ENCODE data around the gene R3HCC1L.
A peak's percentile ranks its signal among the peaks of the same experiment; 100 is the strongest.
"Not testable (repeated sequence)": the region's sequence is repeated elsewhere in the genome, so short reads cannot be mapped to it uniquely, and the experiment has no call there.

The R3HCC1L gene

GRCh38 chr10:98226508-98227144 is 92.2 kb downstream of the R3HCC1L start:
- no peak for DNase-seq (ENCODE audit: low read depth)
- H3K4me3 ChIP-seq (ENCODE audit: control insufficient read depth, low read depth, low read length): no peak overlapping the region
- TF ChIP-seq CTCF (conservative IDR thresholded peaks at IDR 0.05; ENCODE audit: control insufficient read depth, insufficient read depth, low read depth, low read length): no peak

- not testable (repeated sequence) for DNase-seq (ENCODE audit: low read depth); H3K4me3 ChIP-seq (ENCODE audit: control insufficient read depth, low read depth, low read length)
These were observed 93.3 kb downstream of the R3HCC1L start for GRCh38 chr10:98227713-98228112.

GRCh38 chr10:98228266-98228665 is 93.8 kb downstream of the R3HCC1L start:
- H3K4me3 ChIP-seq (ENCODE audit: control insufficient read depth, low read depth, low read length); DNase-seq (ENCODE audit: low read depth): not testable (repeated sequence)

- no peak overlapping the region for H3K4me3 ChIP-seq (ENCODE audit: control insufficient read depth, low read depth, low read length)
- TF ChIP-seq CTCF (conservative IDR thresholded peaks at IDR 0.05; ENCODE audit: control insufficient read depth, insufficient read depth, low read depth, low read length): no peak
- DNase-seq (ENCODE audit: low read depth): no peak
These were observed 97.0 kb downstream of the R3HCC1L start for GRCh38 chr10:98231417-98231816.

GRCh38 chr10:98235846-98236245 is 101.4 kb downstream of the R3HCC1L start:
- DNase-seq (ENCODE audit: low read depth): peak; percentile 57
- no peak overlapping the region for H3K4me3 ChIP-seq (ENCODE audit: control insufficient read depth, low read depth, low read length)
- no peak for TF ChIP-seq CTCF (conservative IDR thresholded peaks at IDR 0.05; ENCODE audit: control insufficient read depth, insufficient read depth, low read depth, low read length)

- DNase-seq (ENCODE audit: low read depth): no peak
- TF ChIP-seq CTCF (conservative IDR thresholded peaks at IDR 0.05; ENCODE audit: control insufficient read depth, insufficient read depth, low read depth, low read length): no peak
- no peak overlapping the region for H3K4me3 ChIP-seq (ENCODE audit: control insufficient read depth, low read depth, low read length)
These were observed 102.4 kb downstream of the R3HCC1L start for GRCh38 chr10:98236862-98237261.

GRCh38 chr10:98238391-98238790 is 103.9 kb downstream of the R3HCC1L start:
- no peak for DNase-seq (ENCODE audit: low read depth)
- TF ChIP-seq CTCF (conservative IDR thresholded peaks at IDR 0.05; ENCODE audit: control insufficient read depth, insufficient read depth, low read depth, low read length): no peak
- H3K4me3 ChIP-seq (ENCODE audit: control insufficient read depth, low read depth, low read length): no peak overlapping the region

GRCh38 chr10:98240524-98240923 is 106.1 kb downstream of the R3HCC1L start:
- no peak for TF ChIP-seq CTCF (conservative IDR thresholded peaks at IDR 0.05; ENCODE audit: control insufficient read depth, insufficient read depth, low read depth, low read length)
- DNase-seq (ENCODE audit: low read depth): no peak
- H3K4me3 ChIP-seq (ENCODE audit: control insufficient read depth, low read depth, low read length): no peak overlapping the region

All from fibroblast of mammary gland (primary cell).